IMR-90 (cell line): ENCODE results near the gene DAB1. TPM values are rescaled to one million over a fixed set of nuclear protein-coding genes. Genes with fewer than 3 reads are reported as not detected.

ENCODE experiments used
- ATAC-seq: fragments of 200-7000 bp; cut with Tn5 transposase; 2 replicates; pipeline ENCODE4 v1.9.1; 2020; ENCODE audit warnings: low read depth, mild to moderate bottlenecking, moderate library complexity
- BruUV-seq: library from RNA; stranded (reverse); fragments of 400-500 nt; replicated peaks from 2 replicates; lab custom pipeline; 2021; lab: Mats Ljungman, UMichigan
- CTCF ChIA-PET: fragments of 300-600 bp; formaldehyde crosslinking; extraction: SDS; loops from one replicate; lab custom pipeline; 2021; ENCODE audit warnings: antibody characterized with exemption; lab: Yijun Ruan, JAX
- POLR2A ChIA-PET: fragments of 300-600 bp; sonication (Branson Sonifier 250); formaldehyde crosslinking; loops from one replicate; lab custom pipeline; 2022; ENCODE audit warnings: antibody characterized with exemption; ENCODE audit not compliant: unreplicated experiment; lab: Charles Lee
- DNase-seq: peaks from one replicate; pipeline ENCODE4 v3.0.0; 2013
- H2AFZ ChIP-seq: replicated peaks from 2 replicates; pipeline ENCODE3; 2013; ENCODE audit warnings: low read length, mild to moderate bottlenecking; ENCODE audit not compliant: poor library complexity
- H2AK5ac ChIP-seq: 2 replicates; pipeline ENCODE4 v1.6.1; 2013; ENCODE audit warnings: low read depth, low read length, inconsistent platforms
- H2AK9ac ChIP-seq: replicated peaks from 2 replicates; pipeline ENCODE3; 2013; ENCODE audit warnings: mild to moderate bottlenecking, low read depth, low read length, moderate library complexity; ENCODE audit not compliant: poor library complexity
- H2BK120ac ChIP-seq: 2 replicates; pipeline ENCODE4 v1.6.1; 2013; ENCODE audit warnings: low read depth, low read length, inconsistent platforms
- H2BK15ac ChIP-seq: 3 replicates; pipeline ENCODE4 v1.6.1; 2013; ENCODE audit warnings: low read depth, low read length, inconsistent platforms
- H2BK20ac ChIP-seq: 2 replicates; pipeline ENCODE4 v1.6.1; 2013; ENCODE audit warnings: low read depth, mild to moderate bottlenecking, inconsistent platforms, low read length, moderate library complexity
- H2BK5ac ChIP-seq: 2 replicates; pipeline ENCODE4 v1.6.1; 2013; ENCODE audit warnings: mild to moderate bottlenecking, low read depth, low read length, inconsistent platforms; ENCODE audit not compliant: poor library complexity, severe bottlenecking
- H3K14ac ChIP-seq: replicated peaks from 2 replicates; pipeline ENCODE4 v1.6.1; 2013; ENCODE audit warnings: low read depth, low read length, inconsistent platforms
- H3K18ac ChIP-seq: 2 replicates; pipeline ENCODE4 v1.6.1; 2013; ENCODE audit warnings: low read depth, low read length, control low read depth
- H3K23ac ChIP-seq: 2 replicates; pipeline ENCODE4 v1.6.1; 2013; ENCODE audit warnings: low read depth, low read length, inconsistent platforms
- H3K27ac ChIP-seq: 2 replicates; pipeline ENCODE4 v1.5.1; 2013; ENCODE audit warnings: mild to moderate bottlenecking, control low read depth, low read length; ENCODE audit not compliant: insufficient read depth
- H3K27me3 ChIP-seq: 2 replicates; pipeline ENCODE4 v1.6.1; 2013; ENCODE audit warnings: low read length; ENCODE audit not compliant: control insufficient read depth, insufficient read depth
- H3K36me3 ChIP-seq: 2 replicates; pipeline ENCODE4 v1.6.1; 2013; ENCODE audit warnings: low read length, mixed read lengths; ENCODE audit not compliant: control insufficient read depth, insufficient read depth
- H3K4ac ChIP-seq: 2 replicates; pipeline ENCODE4 v1.6.1; 2013; ENCODE audit warnings: low read depth, low read length, inconsistent platforms
- H3K4me1 ChIP-seq: 2 replicates; pipeline ENCODE4 v1.6.1; 2013; ENCODE audit warnings: low read length, mixed read lengths; ENCODE audit not compliant: control insufficient read depth, insufficient read depth
- H3K4me2 ChIP-seq: 2 replicates; pipeline ENCODE4 v1.6.1; 2013; ENCODE audit warnings: low read depth, mild to moderate bottlenecking, control low read depth, low read length, moderate library complexity
- H3K4me3 ChIP-seq: 2 replicates; pipeline ENCODE4 v1.5.1; 2013; ENCODE audit warnings: low read depth, mild to moderate bottlenecking, control low read depth, low read length, moderate library complexity; ENCODE audit not compliant: insufficient read depth
- H3K56ac ChIP-seq: 2 replicates; pipeline ENCODE4 v1.6.1; 2013; ENCODE audit warnings: low read length, inconsistent platforms; ENCODE audit not compliant: insufficient read depth; ENCODE audit errors: extremely low read depth
- H3K79me1 ChIP-seq, 2 experiments: 2 replicates each; pipeline ENCODE4 v1.6.1; 2013; ENCODE audit warnings: low read length in 2 of 2, inconsistent platforms in 1 of 2, low read depth in 1 of 2
- H3K9ac ChIP-seq: 2 replicates; pipeline ENCODE4 v1.6.1; 2013; ENCODE audit warnings: low read depth, low read length, control low read depth
- H3K9me1 ChIP-seq: 2 replicates; pipeline ENCODE4 v1.6.1; 2013; ENCODE audit warnings: low read length, inconsistent platforms; ENCODE audit not compliant: insufficient read depth
- H3K9me3 ChIP-seq: 2 replicates; pipeline ENCODE4 v1.6.1; 2013; ENCODE audit warnings: low read length; ENCODE audit not compliant: control insufficient read depth, insufficient read depth
- H4K20me1 ChIP-seq: 2 replicates; pipeline ENCODE4 v1.6.1; 2013; ENCODE audit warnings: low read length, inconsistent platforms; ENCODE audit not compliant: insufficient read depth
- H4K5ac ChIP-seq: 2 replicates; pipeline ENCODE4 v1.6.1; 2013; ENCODE audit warnings: mild to moderate bottlenecking, low read depth, low read length, control low read depth
- H4K8ac ChIP-seq, 2 experiments: 2 replicates each; pipeline ENCODE4 v1.6.1; 2013; ENCODE audit warnings: low read depth in 2 of 2, low read length in 2 of 2, control low read depth in 1 of 2, inconsistent platforms in 1 of 2
- H4K91ac ChIP-seq: 2 replicates; pipeline ENCODE4 v1.6.1; 2013; ENCODE audit warnings: low read depth, low read length, inconsistent platforms; ENCODE audit not compliant: insufficient read depth
- BHLHE40 ChIP-seq: fragments of 150-350 bp; IDR thresholded peaks from 2 replicates; pipeline ENCODE4 v1.6.1; 2016; ENCODE audit warnings: mild to moderate bottlenecking, low read depth, low read length
- CEBPB ChIP-seq: IDR thresholded peaks from 2 replicates; pipeline ENCODE4 v1.6.1; 2012; ENCODE audit warnings: low read depth, low read length, improper control_type of control experiment
- CHD1 ChIP-seq: IDR thresholded peaks from 2 replicates; pipeline ENCODE4 v1.6.1; 2012; ENCODE audit warnings: low read depth, low read length, improper control_type of control experiment
- FOS ChIP-seq: fragments of 150-350 bp; IDR thresholded peaks from 2 replicates; pipeline ENCODE4 v1.6.1; 2016; ENCODE audit warnings: low read depth, low read length
- MAFK ChIP-seq: IDR thresholded peaks from 2 replicates; pipeline ENCODE4 v1.6.1; 2012; ENCODE audit warnings: low read depth, low read length, improper control_type of control experiment
- MAZ ChIP-seq: IDR thresholded peaks from 2 replicates; pipeline ENCODE4 v1.6.1; 2012; ENCODE audit warnings: low read depth, mild to moderate bottlenecking, low read length, improper control_type of control experiment, moderate library complexity, borderline replicate concordance
- MXI1 ChIP-seq: IDR thresholded peaks from 2 replicates; pipeline ENCODE4 v1.6.1; 2012; ENCODE audit warnings: low read depth, mild to moderate bottlenecking, low read length, moderate library complexity, borderline replicate concordance
- NFE2L2 ChIP-seq: fragments of 150-350 bp; IDR thresholded peaks from 2 replicates; pipeline ENCODE4 v1.6.1; 2016; ENCODE audit warnings: low read depth, mild to moderate bottlenecking, low read length
- POLR2A ChIP-seq: IDR thresholded peaks from 2 replicates; pipeline ENCODE4 v1.6.1; 2012; ENCODE audit warnings: mild to moderate bottlenecking, low read depth, low read length
- RAD21 ChIP-seq: IDR thresholded peaks from 2 replicates; pipeline ENCODE4 v1.6.1; 2012; ENCODE audit warnings: low read length, improper control_type of control experiment
- RCOR1 ChIP-seq: IDR thresholded peaks from 2 replicates; pipeline ENCODE4 v1.6.1; 2012; ENCODE audit warnings: mild to moderate bottlenecking, low read length, improper control_type of control experiment; ENCODE audit not compliant: insufficient replicate concordance
- SMC3 ChIP-seq: fragments of 150-350 bp; IDR thresholded peaks from 2 replicates; pipeline ENCODE4 v1.6.1; 2016; ENCODE audit warnings: low read depth, mild to moderate bottlenecking, antibody characterized with exemption, low read length, moderate library complexity
- USF2 ChIP-seq: fragments of 150-350 bp; IDR thresholded peaks from 2 replicates; pipeline ENCODE4 v1.6.1; 2017; ENCODE audit warnings: mild to moderate bottlenecking, antibody characterized with exemption, low read length, low read depth
- WGBS, 2 experiments: methylation state at CpG; one replicate each; pipeline versions ENCODE4 v1.1.5 to v1.1.7; 2013; ENCODE audit warnings: missing lambda C conversion rate in 2 of 2; ENCODE audit not compliant: insufficient read length in 1 of 2; ENCODE audit errors: extremely low coverage in 2 of 2; 5-methylcytosine and 5-hydroxymethylcytosine counted together
- dilution Hi-C: fragments of 300-500 bp; cut with HindIII; formaldehyde crosslinking; loops from one replicate; pipeline ENCODE4 v1.14.3; 2018; ENCODE audit warnings: low sequenced_read_pairs; ENCODE audit not compliant: unreplicated experiment
- in situ Hi-C: fragments of 300-500 bp; cut with MboI; formaldehyde crosslinking; loops from 3 replicates; pipeline ENCODE4 v1.14.3; 2019; ENCODE audit warnings: low sequenced_read_pairs, inconsistent platforms, mixed read lengths
- intact Hi-C: fragments of 100-400 bp; cut with micrococcal nuclease; formaldehyde crosslinking; loops from 2 replicates; pipeline ENCODE4 v1.10.0; 2022
- polyA plus RNA-seq, 3 experiments: library from polyadenylated mRNA; depleted of rRNA; stranded (reverse); fragments of >200 nt; gene quantifications; 2 replicates each; pipeline ENCODE4 v1.2.3, GENCODE V29; 2012; ENCODE audit warnings: low replicate concordance in 1 of 3
- total RNA-seq: library from RNA; depleted of rRNA; stranded (reverse); fragments of >200 nt; gene quantifications from 2 replicates; pipeline ENCODE4 v1.2.3, GENCODE V29; 2012
- TF ChIP-seq, protein P1 (sequence below): conservative IDR thresholded peaks from 2 replicates; pipeline ENCODE4 v1.5.1; 2012; ENCODE audit warnings: mild to moderate bottlenecking, low read depth, low read length, improper control_type of control experiment

The DAB1 gene
- total and polyA plus RNA-seq, 2 of the 4 experiments (the other 2 are of a cell fraction) = 0.18 to 0.41 TPM

GRCh38 chr1:57208741-57209302 is 215.0 kb downstream of the DAB1 start:
- no peak for TF ChIP-seq CHD1
- no peak for TF ChIP-seq RCOR1
- TF ChIP-seq CEBPB = no peak
- no peak for TF ChIP-seq MXI1
- TF ChIP-seq, protein P1, sequence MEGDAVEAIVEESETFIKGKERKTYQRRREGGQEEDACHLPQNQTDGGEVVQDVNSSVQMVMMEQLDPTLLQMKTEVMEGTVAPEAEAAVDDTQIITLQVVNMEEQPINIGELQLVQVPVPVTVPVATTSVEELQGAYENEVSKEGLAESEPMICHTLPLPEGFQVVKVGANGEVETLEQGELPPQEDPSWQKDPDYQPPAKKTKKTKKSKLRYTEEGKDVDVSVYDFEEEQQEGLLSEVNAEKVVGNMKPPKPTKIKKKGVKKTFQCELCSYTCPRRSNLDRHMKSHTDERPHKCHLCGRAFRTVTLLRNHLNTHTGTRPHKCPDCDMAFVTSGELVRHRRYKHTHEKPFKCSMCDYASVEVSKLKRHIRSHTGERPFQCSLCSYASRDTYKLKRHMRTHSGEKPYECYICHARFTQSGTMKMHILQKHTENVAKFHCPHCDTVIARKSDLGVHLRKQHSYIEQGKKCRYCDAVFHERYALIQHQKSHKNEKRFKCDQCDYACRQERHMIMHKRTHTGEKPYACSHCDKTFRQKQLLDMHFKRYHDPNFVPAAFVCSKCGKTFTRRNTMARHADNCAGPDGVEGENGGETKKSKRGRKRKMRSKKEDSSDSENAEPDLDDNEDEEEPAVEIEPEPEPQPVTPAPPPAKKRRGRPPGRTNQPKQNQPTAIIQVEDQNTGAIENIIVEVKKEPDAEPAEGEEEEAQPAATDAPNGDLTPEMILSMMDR = no peak
- TF ChIP-seq MAFK = no peak
- no peak for TF ChIP-seq RAD21
- no peak for TF ChIP-seq FOS
- no peak for TF ChIP-seq POLR2A
- TF ChIP-seq SMC3 = no peak
- TF ChIP-seq USF2 = no peak
- no peak for TF ChIP-seq MAZ
- TF ChIP-seq BHLHE40 = no peak
- TF ChIP-seq NFE2L2 = no peak
- H3K27me3 ChIP-seq = no peaks in the 10 kb centered on the region
- ATAC-seq (no peak), DNase-seq (no peak)
- no peak overlapping the region for H3K27ac ChIP-seq
- no peak overlapping the region for H2AFZ ChIP-seq
- H3K9me3 ChIP-seq = no peaks in the 10 kb centered on the region
- H3K4me2 ChIP-seq = no peak overlapping the region
- no peak overlapping the region for H3K23ac ChIP-seq
- H3K36me3 ChIP-seq = no peaks in the 10 kb centered on the region
- H4K91ac ChIP-seq = no peak overlapping the region
- H4K20me1 ChIP-seq = no peaks in the 10 kb centered on the region
- H3K14ac ChIP-seq = no peak overlapping the region
- intact Hi-C loops (no loop called here), in situ Hi-C loops (no loop called here), dilution Hi-C loops (no loop called here)
- H3K18ac ChIP-seq = no peak overlapping the region
- WGBS, 2 experiments = no CpG with 5 or more reads among the region's 1 CpG
- no peaks in the 10 kb centered on the region for H3K79me1 ChIP-seq
- H3K56ac ChIP-seq = no peak overlapping the region
- H2AK5ac ChIP-seq = no peak overlapping the region
- H3K9me1 ChIP-seq = no peaks in the 10 kb centered on the region
- ChIA-PET CTCF (no interaction called here), POLR2A (no interaction called here)
- no peak overlapping the region for H2BK120ac ChIP-seq
- BruUV-seq = no TSS peak
- H2BK15ac ChIP-seq = no peak overlapping the region
- no peak overlapping the region for H2AK9ac ChIP-seq
- H3K9ac ChIP-seq = no peak overlapping the region
- no peak overlapping the region for H2BK20ac ChIP-seq
- no peak overlapping the region for H3K4ac ChIP-seq
- H4K5ac ChIP-seq = no peak overlapping the region
- H3K4me3 ChIP-seq = no peak overlapping the region
- no peak overlapping the region for H4K8ac ChIP-seq
- H3K4me1 ChIP-seq = no peaks in the 10 kb centered on the region
- no peak overlapping the region for H2BK5ac ChIP-seq
